NCI-H1092 (cell line): Measurements from ENCODE around the gene NKIRAS2.
A peak's percentile ranks its signal among the peaks of the same experiment; 100 is the strongest.

Experiments used
- DNase-seq: peaks from one replicate; lab custom pipeline; 2025; lab: John Stamatoyannopoulos, UW

NKIRAS2 gene

DNA sequence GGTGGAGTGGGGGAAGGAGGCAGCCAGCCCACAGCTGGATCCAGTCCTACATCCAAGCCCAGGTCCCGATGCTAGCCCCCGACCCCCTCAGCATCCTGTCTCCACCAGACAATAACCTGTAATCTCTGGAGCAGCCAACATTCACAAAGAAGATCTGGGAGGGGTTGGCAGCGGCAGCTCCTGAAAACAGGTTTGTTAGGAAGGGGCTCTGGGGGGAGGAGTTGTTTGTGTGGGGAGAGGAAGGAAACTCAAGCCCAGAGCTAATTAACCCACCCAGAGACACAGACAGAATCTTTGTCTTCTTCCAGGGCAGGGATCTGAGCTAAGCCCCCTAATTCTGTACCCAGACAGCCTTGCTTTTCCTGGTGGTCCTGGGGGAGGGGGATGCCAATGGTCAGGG, 35.1 kb downstream of the NKIRAS2 start:
- no peak for DNase-seq

- DNase-seq = no peak
Measured at GRCh38 chr17:42055496-42055895, 35.6 kb downstream of the NKIRAS2 start.

DNA sequence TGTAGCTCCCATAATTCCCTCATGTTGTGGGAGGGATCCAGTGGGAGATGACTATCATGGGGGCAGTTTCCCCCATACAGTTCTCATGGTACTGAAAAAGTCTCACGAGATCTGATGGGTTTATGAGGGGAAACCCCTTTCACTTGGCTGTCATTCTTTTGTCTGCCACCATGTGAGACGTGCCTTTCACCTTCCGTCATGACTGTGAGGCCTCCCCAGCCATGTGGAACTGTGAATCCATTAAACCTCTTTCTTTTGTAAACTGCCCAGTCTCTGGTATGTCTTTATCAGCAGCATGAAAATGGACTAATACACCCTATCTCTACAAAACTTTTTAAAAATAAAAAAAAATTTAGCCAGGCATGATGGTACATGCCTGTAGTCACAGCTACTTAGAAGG, 36.7 kb downstream of the NKIRAS2 start:
- no peak for DNase-seq

DNA sequence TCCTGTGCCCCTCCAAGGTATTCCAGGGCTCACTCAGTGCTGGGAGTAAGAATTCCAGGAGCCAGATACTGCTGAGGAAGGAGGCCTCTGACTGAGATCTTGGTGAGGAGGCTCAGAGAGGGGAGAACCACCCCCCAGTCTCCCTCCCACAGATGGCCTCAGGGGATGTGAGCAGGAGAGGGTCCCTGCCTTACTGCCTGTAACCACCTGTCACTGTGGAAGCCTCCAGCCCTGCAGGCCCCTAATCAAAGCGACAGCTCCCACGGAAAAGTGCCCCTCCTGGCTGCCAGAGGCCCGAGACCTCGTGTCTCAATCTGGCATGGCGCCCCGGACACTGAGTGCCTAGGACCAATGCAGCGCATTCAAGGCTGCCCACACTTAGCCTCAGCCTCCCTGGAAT, 38.2 kb downstream of the NKIRAS2 start:
- DNase-seq = no peak

DNA sequence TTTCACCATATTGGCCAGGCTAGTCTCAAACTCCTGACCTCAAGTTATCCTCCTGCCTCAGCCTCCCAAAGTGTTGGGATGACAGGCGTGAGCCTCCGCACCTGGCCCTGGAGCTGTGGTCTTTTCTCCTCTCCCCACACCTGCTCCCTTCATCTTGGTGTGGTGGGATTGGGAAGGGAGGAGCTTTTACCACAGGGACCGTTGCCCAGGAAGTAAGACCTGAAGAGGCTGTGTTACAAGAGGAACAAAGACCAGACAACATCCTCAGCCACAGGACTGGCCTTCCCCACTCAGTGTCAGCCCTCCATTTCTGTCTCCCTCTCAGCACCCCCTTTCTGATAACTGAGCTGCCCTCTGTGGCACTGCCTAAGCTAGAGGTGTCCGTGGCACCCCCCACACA, 39.9 kb downstream of the NKIRAS2 start:
- no peak for DNase-seq

GRCh38 chr17:42060231-42060630, 40.3 kb downstream of the NKIRAS2 start:
- DNase-seq = no peak

GRCh38 chr17:42061646-42062487, 42.0 kb downstream of the NKIRAS2 start:
- DNase-seq = no peak

DNA sequence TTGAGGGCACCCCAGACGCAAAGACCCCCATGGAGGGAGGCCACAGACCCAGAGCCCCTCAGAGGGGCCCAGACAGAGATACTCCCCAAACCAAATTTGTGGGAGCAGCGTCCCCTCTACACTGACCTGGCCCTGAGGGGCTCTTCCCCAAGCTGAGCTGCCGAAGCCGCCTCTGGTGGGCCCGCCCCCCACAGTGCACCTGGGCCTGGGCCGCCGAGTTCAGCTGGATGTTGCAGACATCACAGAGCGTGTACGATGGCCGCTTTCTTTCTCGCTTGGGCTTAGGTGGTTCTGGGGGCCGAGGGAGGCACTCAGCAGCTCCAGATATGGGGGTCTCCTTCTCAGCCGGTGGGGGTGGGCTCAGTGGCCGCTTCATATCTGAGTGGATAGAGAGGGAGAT, 42.8 kb downstream of the NKIRAS2 start:
- DNase-seq = no peak

DNA sequence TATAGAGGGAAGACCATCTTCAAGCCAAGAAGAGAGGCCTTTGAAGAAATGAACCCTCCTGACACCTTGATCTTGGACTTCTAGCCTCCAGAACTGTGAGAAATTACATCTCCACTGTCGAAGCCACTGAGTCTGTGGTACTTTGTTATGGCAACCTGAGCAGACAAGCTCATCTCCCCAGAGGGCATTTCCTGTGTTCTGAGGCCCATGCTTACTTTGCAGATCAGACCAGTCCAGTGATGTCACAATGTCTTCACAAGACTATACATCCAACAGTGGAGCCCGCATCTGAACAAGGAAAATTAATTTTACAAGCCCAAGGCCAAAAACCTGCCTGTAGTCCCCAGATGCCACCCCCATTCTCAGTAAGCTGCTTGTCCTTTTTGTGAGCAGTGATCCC, 45.3 kb downstream of the NKIRAS2 start:
- no peak for DNase-seq

GRCh38 chr17:42067371-42068091, 47.6 kb downstream of the NKIRAS2 start:
- peak; percentile 28 for DNase-seq

- DNase-seq = no peak
Measured at GRCh38 chr17:42068979-42069378, 49.1 kb downstream of the NKIRAS2 start.

- no peak for DNase-seq
Measured at GRCh38 chr17:42071810-42072209, 51.9 kb downstream of the NKIRAS2 start.

- DNase-seq = no peak
Measured at GRCh38 chr17:42072323-42073187, 52.7 kb downstream of the NKIRAS2 start.
